ENCODE results near the gene RNF225.
"Not testable (repeated sequence)": the region's sequence is repeated elsewhere in the genome, so short reads cannot be mapped to it uniquely, and the experiment has no call there.

The RNF225 gene

DNA sequence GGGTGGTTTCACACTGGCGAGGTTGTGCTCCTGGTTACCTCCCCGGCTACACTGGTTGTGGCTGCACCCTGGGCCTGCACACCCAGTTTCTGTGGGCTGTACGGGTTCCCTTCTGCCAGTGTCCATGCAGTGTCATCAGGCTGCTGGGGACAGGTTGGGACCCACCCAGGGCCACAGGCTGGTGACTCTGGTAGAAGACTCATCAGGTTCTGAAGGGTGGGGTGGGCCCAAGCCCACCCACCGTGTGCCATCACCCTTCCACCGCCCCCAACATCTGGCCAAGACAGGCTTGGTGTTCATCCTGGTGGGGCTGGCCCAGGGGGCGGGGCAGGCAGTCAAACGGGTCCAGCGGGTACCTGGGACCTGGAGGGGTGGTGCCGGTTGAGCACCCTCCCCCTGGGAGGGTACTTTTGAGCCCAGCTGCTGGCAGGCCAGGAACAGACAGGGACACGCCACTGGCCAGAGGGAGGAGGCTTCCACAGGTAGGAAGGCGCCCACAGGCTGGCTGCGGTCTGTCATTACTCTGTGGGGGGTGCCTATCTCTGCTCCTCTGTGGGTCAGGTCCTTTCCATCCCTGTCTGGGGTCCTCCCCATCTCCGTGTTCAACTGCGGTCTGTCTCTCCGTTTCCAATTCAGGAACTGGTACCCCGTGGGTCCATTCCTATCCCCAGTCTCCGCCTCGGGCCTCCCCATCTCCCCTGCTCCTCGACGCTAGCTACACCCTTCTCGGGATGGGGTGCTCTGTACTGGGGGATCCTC, at the start of gene RNF225:
Gene RNF225 (plus strand): TSS at position 437 of the 759 bp plus-strand sequence. CDS start 434 bp downstream, outside the sequence.
- no peak for DNase-seq

DNA sequence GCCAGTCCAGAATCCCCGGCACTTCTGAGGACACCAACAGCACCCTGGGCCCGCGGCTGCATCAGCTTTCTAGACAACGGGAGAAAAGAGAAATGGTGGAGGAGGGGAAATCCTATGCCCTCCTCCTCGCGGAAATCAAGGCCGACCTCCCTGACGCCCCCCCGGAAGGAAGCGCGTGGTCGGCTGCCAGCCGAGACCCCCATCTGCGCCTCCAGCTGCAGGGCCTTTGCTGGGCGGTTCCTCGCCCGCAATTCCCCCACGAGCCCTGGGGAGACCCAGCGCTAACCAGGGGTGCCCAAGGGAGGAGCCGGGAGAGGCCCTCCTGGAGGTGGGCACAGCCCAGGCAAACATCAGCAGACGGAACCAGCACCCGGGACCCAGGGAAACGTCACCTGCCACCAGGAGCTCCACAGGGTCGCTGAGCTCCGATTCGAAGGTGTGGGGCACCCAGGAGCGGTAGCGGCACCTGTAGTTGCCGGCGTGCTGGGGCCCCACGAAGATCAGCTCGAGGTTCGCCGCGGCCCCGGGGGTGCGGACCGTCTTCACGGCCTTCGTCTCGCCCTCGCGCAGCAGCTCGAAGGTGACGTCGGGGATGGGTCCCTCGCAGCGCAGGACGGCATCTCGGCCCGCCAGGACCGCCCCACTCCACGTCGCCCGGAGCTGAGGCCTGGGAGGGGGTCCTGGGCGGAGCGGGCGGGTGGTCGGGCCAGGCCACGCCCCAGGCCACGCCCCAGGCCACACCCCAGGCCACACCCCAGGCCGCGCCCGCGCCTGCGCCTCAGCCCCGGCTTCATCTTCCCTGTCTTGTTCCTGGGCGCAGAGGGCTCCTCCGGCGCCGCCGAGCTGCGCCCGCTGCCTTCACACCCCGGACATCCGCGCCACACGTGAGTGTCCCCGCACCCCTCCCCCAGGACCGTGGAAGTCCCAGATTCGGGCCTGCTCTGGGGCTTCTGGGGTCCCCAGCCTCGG, 48.2 kb upstream of the RNF225 start:
- DNase-seq = peak; percentile 74

DNA sequence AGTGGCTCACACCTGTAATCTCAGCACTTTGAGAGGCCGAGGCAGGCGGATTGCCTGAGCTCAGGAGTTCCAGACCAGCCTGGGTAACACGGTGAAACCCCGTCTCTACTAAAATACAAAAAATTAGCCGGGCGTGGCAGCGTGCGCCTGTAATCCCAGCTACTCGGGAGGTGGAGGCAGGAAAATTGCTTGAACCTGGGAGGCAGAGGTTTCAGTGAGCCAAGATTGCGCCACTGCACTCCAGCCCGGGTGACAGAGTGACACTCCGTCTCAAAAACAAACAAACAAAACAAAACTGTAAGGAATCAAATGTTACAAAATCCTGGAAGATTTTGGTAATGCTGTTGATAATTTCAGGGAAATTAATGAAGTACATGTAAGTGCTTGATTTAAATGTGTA, 47.4 kb upstream of the RNF225 start:
- DNase-seq = not testable (repeated sequence)

GRCh38 chr19:58349590-58349989, 45.9 kb upstream of the RNF225 start:
- no peak for DNase-seq

GRCh38 chr19:58350001-58350861, 45.2 kb upstream of the RNF225 start:
- no peak for DNase-seq

- no peak for DNase-seq
Measured at GRCh38 chr19:58350871-58351557, 44.4 kb upstream of the RNF225 start.

DNA sequence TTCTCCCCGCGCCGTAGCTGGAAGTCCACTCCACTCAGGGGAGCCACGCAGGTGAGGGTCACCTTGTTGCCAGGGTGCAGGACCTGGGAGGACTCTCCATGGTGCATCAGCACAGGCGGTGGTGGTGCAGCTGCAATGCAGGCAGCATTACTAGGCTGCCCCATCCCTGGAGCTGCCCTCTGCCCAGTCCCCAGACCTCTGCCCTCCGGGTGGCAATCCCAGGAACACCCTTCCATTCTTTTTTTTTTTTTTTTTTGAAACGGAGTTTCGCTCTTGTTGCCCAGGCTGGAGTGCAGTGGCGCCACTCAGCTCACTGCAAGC, 43.9 kb upstream of the RNF225 start:
- DNase-seq = no peak

GRCh38 chr19:58351990-58352755, 43.3 kb upstream of the RNF225 start:
- no peak for DNase-seq

GRCh38 chr19:58352760-58353671, 42.4 kb upstream of the RNF225 start, which contains the start of gene A1BG:
Gene A1BG, minus strand, starts transcription at chr19:58353492. Its CDS starts 55 bp downstream, at chr19:58353437.
- DNase-seq = no peak

- DNase-seq = no peak
Measured at GRCh38 chr19:58353717-58354477, 41.6 kb upstream of the RNF225 start.

DNA sequence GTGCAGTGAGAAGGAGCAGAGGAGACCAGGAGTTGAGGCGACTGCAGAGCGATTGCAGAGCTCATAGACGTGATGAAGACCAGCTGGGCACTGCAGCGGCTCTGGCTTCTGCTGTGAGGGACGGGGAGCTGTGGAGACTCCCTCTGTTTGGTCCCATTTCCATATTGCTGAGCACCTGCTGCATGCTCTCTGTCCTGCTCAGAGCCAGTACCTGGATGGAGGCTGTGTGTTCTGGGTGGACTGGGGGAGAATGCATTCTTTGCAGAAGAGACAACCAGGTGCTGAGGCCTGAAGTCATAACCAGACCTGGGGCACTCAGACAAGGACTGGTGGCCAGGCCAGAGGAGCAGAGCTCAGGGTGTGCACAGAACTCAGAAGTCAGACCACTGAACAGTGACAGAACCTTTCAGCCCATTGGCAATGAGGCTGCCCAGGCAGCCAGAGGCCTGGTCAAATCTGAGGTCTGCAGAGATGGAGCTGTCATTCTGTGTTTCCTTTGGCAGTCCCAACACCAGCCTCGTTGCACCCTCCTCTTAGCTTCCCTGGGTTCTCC, 40.9 kb upstream of the RNF225 start:
- no peak for DNase-seq

DNA sequence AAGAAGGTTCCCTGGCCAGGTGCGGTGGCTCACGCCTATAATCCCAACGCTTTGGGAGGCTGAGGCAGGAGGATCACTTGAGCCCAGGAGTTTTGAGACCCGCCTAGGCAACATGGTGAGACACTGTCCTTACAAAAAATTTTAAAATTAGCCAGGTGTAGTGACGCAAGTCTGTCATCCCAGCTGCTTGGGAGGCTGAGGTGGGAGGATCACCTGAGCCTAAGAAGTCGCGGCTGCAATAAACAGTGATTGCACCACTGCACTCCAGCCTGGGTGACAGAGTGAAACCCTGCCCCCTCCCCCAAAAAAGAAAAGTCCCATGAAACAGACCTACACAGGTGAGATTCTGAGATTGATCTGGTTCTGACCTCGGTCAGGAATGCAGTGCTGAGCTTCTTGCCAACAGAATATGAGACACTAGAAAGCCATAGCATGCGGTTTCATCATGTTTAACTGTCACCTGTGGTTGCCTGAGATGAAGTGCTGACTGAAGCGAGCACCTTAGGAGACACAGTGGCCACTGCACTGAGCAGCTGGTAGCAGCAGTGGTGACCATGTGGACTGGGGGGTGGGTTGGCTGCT, 40.1 kb upstream of the RNF225 start:
- DNase-seq = no peak

DNA sequence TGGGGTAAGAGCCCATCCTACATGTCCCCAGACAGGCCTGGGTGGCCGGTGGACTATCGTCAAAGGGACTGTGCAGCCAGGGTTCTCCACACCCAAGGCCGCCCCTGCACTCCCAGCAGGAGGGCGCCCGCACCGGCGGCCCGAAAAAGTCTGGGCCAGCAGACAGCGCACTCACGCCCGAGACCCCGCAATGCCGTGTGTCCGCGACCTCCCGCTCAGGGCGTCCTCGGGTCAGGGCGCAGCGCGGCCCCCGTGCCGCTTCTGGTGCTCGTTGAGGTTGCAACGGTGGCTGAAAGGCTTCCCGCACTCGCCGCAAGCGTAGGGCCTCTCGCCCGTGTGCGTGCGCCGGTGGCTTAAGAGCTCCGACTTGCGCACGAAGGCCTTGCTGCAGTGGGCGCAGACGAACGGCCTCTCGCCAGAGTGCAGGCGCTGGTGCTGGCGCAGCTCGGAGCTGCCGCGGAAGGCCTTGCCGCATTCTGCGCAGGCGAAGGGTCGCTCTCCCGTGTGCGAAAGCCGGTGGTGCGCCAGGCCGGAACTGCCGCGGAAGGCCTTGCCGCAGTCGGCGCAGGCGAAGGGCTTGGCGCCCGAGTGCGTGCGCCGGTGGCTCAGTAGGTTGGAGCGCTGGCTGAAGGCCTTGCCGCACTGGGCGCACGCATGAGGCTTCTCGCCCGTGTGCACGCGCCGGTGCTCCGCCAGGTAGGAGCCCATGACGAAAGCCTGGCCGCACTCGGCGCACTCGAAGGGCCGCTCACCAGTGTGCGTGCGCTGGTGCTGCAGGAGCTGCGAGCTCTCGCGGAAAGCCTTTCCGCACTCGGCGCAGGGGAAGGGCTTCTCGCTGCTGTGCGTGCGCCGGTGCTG, 39.3 kb upstream of the RNF225 start:
- DNase-seq = no peak

- DNase-seq = no peak
Measured at GRCh38 chr19:58356766-58357480, 38.5 kb upstream of the RNF225 start.

- no peak for DNase-seq
Measured at GRCh38 chr19:58357481-58358145, 37.8 kb upstream of the RNF225 start.

DNA sequence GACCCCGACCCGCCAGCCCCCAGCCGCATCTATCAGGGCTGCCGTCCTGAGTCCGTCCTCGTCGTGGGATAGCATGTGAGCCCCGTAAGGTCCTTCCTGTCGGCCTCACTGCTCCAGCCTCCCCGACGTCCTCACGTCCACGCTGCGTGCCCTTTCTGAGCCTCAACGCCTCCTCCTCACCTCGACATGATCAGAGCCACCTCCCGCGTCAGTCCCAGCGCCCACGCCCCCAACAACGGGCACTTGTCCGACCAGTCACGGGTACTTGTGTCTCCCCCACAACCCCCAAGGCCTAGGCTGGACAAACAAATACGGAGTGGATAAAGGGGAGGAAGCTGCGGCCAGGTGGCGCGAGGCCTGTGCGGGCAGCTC, 33.6 kb upstream of the RNF225 start:
- peak; percentile 25 for DNase-seq
